NCI-H526 treated with DMSO at 0.1 percent for 48 hours (cell line): ENCODE results near the gene RLIM.
"Not testable (repeated sequence)": the region's sequence is repeated elsewhere in the genome, so short reads cannot be mapped to it uniquely, and the experiment has no call there.

Experiments used
- DNase-seq: peaks from one replicate; lab custom pipeline; 2025; lab: John Stamatoyannopoulos, UW

The RLIM gene, protein sequence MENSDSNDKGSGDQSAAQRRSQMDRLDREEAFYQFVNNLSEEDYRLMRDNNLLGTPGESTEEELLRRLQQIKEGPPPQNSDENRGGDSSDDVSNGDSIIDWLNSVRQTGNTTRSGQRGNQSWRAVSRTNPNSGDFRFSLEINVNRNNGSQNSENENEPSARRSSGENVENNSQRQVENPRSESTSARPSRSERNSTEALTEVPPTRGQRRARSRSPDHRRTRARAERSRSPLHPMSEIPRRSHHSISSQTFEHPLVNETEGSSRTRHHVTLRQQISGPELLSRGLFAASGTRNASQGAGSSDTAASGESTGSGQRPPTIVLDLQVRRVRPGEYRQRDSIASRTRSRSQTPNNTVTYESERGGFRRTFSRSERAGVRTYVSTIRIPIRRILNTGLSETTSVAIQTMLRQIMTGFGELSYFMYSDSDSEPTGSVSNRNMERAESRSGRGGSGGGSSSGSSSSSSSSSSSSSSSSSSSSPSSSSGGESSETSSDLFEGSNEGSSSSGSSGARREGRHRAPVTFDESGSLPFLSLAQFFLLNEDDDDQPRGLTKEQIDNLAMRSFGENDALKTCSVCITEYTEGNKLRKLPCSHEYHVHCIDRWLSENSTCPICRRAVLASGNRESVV

GRCh38 chrX:74614093-74614909 lies at the start of gene RLIM:
TSS of gene RLIM (minus strand) at chrX:74614624. CDS start at chrX:74595977, 18,647 bp downstream.
- DNase-seq = peak; percentile 89

DNA sequence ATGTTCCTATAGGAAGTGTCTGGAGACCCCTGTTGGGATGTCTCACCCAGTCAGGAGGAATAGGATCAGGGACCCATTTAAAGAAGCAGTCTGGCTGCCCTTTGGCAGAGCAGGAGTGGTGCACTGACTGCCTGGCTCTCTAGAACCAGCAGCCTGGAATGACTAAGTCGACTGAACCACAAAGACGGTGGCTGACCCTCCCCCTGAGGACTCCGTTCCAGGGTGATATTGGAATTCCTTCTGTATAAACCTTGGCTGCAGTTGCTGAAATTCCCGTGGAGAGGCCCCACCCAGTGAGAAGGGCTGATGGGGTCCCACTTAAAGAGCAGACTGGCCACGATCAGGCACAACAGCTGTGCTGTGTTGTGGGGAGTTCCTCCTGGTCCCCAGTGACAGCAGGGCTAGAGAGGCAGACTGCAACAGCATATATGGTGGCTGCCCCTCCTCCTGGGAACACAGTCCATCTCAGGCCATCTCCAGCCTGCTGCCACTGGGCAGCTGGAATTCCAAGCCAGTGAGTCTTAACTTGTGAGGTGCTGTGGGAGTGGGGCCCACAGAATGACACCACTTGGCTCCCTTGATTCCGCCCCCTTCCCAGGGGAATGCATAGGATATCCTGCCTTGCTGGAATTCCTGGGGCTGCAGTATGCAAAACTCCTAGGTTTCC lies 41.8 kb upstream of the RLIM start:
- DNase-seq = no peak

GRCh38 chrX:74654953-74655352 lies 40.5 kb upstream of the RLIM start:
- DNase-seq = not testable (repeated sequence)

DNA sequence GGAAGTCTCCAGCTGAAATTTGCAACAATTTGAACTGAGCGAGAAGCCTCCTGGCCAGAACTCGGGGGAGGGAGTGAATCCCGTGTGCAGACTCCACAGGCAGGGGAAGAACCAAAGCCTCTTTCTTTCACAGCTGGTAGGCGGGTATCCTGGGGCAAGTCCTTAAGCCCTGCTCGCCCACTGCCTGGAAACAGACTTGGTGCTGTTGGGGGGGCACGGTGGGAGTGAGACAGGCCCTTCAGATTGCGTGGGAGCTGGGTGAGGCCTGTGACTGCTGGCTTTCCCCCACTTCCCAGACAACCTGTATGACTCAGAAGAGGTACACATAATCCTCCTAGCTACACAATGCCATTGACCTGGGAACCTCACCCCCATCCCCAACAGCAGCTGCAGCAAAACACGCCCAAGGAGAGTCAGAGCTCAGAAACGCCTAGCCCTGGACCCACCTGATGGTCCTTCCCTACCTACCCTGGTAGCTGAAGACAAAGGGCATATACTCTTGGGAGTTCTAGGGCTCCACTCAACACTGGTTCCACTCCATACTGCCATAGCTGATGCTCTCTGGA lies 22.4 kb upstream of the RLIM start:
- no peak for DNase-seq

DNA sequence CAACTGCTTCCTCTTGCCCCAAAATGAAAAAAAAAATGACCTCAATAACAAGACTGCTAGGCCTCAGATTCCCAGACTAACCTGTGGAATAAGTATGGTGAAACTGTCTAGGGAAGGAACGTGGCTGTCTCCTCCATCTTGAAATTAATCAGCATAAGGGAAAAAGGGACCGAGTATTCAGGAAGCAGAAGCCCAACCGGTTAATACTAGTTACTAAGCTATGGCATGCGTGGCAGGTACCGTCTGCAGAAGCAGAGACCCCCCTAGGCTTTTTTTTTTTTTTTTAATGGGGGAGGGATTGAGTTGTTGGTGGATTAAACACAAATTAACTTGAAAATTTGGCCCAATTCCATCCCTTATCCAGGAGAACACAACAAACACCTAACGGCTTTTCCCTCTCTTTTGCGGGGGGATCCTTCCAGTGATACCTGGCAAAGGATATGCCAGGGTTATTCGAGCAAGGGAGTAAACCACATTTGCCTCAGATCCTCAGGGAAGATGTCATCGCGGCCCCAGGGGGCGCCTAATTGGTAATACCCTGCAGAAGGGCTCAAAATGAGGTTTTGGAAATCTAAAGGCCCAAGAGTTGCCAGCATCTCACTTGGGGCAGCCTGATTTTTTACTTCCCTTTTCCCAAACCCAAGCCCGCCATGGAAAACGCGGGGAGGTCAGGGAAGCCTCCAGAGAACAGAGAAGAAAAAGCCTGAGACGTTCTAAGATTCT lies 893 bp downstream of the RLIM start:
- DNase-seq = peak; percentile 4

DNA sequence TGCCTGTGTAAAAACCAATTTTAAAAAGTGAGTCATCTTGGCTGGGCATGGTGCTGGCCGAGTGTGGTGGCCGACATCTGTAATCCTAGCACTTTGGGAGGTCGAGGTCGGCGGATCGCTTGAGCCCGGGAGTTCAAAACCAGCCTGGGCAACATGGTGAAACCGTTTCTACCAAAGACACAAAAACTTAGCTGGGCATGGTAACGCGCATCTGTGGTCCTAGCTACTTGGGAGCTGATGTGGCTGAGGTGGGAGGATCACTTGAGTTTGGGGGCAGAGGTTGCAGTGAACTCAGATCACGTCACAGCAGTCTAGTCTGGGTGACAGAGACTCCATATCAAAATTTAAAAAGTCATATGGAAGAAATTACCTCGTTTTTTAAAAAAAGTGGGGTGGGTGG lies 7.6 kb downstream of the RLIM start:
- DNase-seq = no peak

DNA sequence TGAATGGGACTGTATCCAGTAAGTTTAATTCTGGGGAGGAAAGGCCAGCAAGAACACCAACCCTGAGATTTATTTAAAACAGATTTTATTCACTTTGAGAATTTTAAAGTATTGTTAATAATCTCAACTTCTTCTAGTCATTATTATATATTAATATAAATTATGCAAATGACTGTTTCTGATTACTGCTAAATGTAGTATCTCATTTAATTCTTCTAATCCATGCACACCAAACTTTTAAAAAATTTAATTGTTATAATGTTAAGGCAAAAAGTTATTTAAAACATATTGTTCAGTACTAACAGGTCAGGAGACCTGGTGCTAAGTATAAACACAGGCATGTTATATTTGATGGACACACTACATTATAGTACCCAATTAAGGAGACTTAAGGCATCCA lies 8.1 kb downstream of the RLIM start:
- no peak for DNase-seq

GRCh38 chrX:74603040-74603439 lies 11.4 kb downstream of the RLIM start:
- DNase-seq = no peak

DNA sequence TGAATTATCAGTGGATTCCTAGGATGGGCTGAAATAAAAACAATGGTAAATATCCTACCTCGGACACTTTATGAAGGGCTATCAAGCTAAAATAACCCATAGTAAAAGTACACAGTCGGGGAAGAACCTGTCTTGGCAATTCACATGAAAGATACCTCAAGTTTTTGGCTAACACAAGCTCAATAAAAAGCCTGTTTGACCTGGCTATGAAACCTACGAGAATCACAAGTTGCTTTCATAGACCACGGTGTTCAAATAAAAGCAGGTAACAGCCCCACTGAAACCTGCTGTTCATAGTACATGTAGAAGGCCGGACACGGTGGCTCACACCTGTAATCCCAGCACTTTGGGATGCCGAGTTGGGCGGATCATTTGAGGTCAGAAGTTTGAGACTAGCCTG lies 12.3 kb downstream of the RLIM start:
- no peak for DNase-seq

DNA sequence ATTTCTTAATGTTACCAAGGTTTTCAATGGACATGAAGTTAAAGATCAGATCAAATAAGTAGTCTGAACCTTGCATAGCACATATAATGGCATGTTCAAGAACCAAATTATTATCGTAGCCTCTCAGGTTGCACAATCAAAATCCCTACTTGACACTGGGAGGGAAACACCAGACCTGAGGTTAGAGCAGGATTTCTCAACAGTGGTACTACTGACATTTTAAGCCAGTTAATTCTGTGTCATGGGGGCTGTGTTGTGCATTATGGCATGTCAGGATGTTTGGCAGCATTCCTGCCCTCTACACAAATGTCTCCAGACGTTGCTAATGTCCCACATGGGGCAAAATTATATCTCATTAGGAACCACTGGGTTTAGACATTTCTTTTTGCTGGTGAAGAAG lies 20.8 kb downstream of the RLIM start:
- no peak for DNase-seq

DNA sequence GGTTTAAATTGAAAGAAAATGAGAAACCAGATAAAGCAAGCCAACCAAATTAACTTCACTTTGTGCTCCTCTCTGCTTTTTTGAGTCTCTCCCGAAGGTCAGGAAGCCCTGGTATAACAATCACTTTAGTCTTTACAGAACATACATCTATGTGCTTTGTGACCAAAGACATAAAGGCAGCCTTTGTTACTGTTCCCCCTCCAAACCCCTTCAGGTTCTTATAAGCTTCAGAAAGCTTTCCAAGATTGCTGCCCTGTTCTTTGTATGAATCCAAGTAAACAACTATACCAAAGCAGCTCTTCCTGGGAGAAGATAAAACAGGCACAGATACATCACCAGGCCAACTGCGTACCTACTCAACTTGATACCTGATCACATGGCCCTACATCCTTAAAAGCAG lies 28.7 kb downstream of the RLIM start:
- no peak for DNase-seq

GRCh38 chrX:74579597-74580198 lies 34.7 kb downstream of the RLIM start:
- DNase-seq = no peak

DNA sequence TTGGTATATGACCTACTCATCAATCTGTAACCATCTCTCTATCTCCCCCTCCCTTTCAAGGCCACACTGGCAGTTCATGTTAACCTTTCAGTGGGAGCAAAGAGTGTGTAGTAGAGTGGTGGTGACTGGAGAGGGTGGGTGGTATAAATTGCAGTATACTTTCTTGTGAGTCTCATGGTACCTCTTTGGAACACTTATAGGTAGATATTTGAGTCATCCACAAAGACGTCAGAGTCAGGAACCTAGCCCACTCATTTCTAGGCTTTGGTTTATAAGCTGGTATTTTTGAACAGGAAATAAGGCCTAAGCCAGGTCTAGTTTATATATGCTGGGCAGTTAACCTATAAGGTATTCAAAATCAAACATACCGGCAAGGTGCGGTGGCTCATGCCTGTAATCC lies 36.3 kb downstream of the RLIM start:
- no peak for DNase-seq

- no peak for DNase-seq
Observed at GRCh38 chrX:74557378-74557777, 57.0 kb downstream of the RLIM start.

DNA sequence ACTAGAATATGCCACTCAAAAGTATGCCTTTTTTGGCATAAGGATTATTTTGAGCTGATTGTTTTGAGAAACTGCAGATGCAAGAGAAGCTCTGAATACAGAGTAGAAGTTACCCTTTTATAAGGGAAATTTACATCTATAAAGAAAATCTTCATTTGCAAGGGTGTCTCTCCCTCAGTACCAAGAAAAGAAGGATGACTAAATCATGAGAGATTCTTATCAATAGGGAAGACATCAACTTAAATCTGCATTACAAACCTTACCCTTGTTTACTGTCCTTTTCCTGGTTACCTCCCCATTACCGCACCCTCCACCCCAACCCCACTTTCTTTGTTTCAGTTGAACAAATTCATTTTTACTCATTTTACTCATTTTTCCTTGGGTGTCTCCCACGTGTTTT lies 62.5 kb downstream of the RLIM start:
- no peak for DNase-seq

- DNase-seq = peak; percentile 20
Observed at GRCh38 chrX:74550295-74550802, 64.1 kb downstream of the RLIM start.

DNA sequence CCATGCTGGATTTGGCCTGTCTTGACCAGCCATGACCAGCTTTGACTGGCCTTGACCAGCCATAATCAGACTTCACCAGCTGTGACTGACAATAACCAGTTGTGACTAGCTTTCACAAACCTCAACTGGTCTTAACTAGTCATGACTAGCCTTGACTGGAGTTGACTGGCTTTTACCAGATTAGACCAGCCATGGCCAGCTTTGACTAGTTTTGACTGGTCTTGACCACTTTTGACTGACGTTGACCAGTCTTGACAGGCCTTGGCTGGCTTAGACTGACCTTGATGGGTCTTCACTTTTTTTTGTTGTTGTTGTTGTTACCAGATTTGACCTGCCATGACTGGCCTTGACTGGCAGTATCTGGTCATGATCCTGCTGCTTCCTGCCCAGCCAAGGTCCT lies 67.4 kb downstream of the RLIM start:
- no peak for DNase-seq

DNA sequence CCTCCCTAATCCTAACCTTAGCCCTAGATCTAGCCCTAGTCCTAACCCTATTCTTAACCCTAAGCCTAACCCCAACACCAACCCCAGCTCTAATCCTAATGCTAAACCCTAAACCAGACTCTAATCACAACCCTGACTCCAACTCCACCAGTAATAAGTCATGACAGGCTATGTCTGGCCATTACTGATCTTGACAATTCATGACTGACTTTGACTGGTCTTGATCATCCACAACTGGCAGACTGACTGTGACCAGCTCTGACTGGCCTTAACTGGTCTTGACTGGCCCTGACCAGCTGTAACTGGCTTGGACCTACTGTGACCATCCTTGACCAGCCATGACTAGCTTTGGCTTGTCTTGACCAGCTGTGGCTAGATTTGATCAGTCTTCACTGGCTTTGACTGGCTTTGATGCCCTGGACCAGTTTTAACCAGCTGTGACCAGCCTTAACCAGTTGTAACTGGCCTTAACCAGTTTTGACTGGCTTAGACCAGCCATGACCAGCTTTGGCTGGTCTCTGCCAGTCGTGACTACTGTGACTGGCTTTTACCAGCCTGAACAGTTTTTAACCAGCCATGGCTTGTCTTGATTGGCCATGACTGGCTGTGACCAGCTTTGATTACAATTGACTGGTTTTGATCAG lies 68.4 kb downstream of the RLIM start:
- no peak for DNase-seq

- DNase-seq = peak; percentile 35
Observed at GRCh38 chrX:74540635-74541249, 73.7 kb downstream of the RLIM start.
